DMS53 (cell line): ENCODE measurements around the gene PDE6G.
A peak's percentile ranks its signal among the peaks of the same experiment; 100 is the strongest.

Experiments
- DNase-seq: peaks from one replicate; lab custom pipeline; 2025; lab: John Stamatoyannopoulos, UW

The PDE6G gene

DNA sequence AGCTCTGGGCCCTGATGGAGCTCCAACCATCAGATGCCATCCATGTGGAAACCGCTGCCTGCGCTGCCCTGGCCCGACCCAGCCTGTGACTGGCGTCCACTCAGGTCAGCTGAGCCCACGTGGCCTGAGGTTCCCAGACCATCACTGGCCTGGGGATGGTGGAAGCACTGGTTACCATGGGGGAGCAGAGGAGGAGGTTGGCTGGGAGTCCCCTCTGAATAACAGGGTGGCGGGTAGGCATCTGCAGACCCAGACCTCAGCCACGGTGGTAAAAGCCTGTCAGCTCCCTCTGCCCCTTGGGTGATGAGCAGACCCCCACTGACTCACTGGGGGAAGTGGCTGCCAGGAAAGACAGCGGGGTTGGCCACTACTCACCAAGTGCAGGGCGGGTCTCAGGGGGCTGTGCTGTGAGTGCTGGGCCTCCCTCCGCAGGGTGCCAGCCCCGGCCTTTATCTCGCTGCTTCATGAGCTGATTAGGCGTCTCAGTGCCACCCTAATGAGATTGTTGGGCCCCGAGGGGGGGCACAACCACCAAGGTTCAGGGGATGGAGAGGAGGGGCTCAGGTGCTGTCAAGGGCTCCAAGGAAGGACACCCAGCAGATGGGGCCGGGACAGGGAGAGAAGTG lies at the start of gene PDE6G:
PDE6G (minus strand) TSS at position 425 of the 626 bp plus-strand sequence. CDS start 3,237 bp downstream, outside the sequence.
- DNase-seq: no peak

DNA sequence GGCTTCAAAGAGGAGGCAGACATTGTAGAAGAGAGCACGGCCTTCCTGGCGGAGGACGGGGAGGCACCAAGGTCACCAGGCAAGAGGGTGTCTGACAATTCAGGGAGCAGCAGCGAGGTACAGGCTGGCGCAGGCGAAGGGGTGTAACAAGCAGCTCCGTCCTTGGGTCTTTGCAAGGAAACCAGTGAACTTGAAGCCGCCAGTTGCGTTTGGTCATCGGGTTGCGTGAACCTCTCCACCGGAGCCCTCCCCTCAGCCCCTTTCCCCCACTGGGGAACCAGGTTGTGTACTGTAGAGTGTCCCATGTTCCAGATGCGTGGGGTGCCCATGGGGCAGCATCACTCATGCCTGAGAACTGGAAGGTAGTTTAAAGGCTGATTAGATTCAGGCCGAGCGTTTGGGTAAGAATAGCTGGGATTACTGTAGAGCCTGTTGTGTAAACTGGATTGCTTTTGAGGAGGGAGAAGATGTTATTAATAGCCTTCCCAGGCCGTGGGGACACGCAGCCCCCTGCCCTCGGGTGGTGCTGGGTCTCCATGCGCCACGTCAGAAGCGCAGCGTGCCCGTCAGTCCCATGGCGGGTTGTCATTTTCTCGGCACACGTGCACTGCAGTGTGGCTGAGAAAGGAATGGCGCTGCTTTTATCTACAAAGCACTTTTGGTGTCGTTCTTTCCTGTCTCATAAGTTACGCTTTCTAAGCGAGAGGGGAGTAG lies 49.3 kb upstream of the PDE6G start:
- no peak for DNase-seq

GRCh38 chr17:81703747-81704654 lies 47.7 kb upstream of the PDE6G start:
- DNase-seq: no peak

- peak; percentile 99 for DNase-seq
Measured at GRCh38 chr17:81702934-81703746, 46.8 kb upstream of the PDE6G start, which contains the start of gene MRPL12. Gene MRPL12 (plus strand): TSS chr17:81703367. CDS start chr17:81703502, 135 bp downstream.

DNA sequence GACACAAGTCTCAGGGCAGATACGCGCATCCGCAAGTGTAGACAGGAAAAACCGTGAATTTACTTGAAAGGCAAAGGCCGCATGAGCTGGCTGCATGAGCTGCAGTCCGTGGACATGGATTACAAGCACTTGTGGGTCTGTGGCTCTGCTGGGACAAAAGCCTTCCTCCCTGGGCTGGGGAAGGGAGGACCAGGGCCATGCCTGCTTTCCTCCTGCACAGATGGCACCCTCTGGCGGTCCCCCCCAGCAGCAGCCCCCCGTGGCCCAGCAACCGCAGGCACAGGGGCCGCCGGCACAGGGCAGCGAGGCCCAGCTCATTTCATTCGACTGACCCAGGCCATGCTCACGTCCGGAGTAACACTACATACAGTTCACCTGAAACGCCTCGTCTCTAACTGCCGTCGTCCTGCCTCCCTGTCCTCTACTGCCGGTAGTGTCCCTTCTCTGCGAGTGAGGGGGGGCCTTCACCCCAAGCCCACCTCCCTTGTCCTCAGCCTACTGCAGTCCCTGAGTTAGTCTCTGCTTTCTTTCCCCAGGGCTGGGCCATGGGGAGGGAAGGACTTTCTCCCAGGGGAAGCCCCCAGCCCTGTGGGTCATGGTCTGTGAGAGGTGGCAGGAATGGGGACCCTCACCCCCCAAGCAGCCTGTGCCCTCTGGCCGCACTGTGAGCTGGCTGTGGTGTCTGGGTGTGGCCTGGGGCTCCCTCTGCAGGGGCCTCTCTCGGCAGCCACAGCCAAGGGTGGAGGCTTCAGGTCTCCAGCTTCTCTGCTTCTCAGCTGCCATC lies 45.1 kb upstream of the PDE6G start:
- peak; percentile 61 for DNase-seq

- no peak for DNase-seq
Measured at GRCh38 chr17:81700353-81701287, 44.3 kb upstream of the PDE6G start.

DNA sequence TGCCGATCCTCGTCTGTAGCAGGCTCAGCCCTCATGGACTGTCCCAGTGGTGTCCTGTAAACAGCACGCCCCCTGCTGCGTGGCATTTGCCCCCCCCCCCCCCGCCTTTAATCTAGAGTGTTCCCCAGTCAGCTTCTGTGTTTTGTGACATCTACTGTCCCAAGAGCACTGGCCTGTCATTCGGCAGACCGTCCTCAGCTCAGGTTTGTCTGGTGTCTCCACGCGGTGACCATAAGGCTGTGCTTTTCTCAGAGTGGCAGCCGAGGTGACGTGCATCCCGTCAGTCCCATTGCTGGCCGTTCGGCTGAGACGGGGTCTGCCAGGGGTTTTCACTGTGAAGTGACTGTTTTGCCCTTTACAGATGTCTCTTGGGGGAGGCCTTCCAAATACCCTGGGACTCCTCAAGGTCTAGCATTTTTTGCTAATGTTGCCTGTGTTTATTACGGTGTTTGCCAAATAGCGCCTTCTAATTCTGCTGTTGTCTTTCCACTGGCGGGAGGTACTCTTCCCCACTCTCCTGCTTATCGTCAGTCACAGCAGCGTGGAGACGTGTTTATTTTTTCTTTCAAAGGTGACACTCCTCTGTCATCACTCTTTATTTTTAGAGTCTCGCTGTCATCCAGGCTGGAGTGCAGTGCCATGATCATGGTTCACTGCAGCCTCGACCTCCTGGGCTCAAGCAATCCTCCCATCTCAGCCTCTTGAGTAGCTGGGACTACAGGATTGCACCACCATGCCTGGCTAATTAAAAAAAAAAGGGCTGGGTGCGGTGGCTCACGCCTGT lies 41.1 kb upstream of the PDE6G start:
- peak; percentile 43 for DNase-seq

GRCh38 chr17:81696218-81696941 lies 40.0 kb upstream of the PDE6G start:
- no peak for DNase-seq

GRCh38 chr17:81695801-81696200 lies 39.5 kb upstream of the PDE6G start:
- DNase-seq: no peak

DNA sequence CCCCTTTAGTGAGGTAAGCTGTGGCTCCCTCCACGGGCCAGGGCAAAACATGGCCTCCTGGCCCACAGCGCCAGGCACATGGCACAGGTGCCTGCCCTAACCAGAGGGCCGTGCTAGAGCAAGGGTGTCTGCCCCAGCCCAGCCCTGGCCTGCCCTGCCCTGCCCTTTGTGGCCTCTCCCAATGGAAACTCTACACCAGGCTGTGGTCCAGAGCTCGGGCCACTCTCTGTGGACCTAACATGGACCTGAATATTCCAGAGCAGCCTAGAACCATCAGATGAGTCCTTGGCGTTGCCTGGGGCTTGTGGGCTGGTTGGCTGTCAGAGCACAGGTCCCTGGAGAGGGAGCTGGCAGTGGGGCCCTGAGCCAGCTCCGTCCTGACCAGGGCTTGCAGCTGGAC lies 38.9 kb upstream of the PDE6G start:
- DNase-seq: no peak

DNA sequence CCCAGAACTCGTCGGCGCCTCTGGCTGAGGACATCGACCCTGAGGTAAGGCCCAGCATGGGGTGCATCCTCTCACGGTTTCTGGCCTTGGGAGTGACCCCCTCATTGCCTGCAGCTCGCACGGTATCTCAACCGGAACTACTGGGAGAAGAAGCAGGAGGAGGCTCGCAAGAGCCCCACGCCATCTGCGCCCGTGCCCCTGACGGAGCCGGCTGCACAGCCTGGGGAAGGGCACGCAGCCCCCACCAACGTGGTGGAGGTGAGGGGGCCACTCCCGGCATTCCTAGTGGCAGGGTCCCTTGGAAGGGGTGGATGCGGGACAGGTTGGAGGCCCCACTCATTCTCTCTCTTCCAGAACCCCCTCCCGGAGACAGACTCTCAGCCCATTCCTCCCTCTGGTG lies 38.5 kb upstream of the PDE6G start:
- no peak for DNase-seq

DNA sequence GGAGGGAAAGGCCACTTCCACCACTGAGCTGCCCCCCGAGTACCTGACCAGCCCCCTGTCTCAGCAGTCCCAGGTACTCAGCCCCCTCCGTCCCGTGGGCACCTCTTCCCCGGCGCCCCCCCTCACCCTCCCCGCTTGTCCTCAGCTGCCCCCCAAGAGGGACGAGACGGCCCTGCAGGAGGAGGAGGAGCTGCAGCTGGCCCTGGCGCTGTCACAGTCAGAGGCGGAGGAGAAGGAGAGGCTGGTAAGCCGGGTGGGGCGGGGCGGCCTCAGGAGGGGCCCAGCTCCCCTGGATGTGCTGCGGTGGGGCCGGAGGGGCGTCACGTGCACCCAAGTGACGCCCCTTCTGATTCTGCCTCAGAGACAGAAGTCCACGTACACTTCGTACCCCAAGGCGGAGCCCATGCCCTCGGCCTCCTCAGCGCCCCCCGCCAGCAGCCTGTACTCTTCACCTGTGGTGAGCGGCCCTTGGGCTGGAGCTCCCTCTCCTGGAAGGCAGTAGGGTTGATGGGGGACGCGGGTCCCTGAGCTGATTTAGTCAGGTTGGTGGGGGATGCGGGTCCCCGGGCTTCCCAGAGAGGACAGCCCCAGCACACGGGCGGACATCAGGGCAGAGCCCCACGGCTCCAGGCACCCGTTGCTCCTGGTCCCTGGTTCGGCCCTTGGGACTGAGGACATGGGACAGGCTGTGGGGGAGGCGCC lies 37.3 kb upstream of the PDE6G start:
- no peak for DNase-seq

GRCh38 chr17:81691608-81692007 lies 35.3 kb upstream of the PDE6G start:
- no peak for DNase-seq

DNA sequence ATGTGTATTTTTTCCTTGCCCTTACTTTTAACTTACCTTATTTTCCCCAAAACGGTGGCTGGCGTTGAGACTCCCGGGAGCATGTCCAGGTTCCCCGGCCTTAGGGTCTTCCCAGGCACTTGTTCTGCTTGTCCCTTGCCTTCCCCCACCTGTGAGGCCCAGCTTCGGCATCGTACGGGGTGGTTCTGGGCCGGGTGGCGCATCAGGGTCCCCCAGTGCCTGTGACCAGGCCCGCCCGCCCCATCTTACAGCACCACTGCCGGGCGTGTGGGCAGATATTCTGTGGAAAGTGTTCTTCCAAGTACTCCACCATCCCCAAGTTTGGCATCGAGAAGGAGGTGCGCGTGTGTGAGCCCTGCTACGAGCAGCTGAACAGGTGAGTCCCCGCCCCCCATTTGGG lies 34.9 kb upstream of the PDE6G start:
- no peak for DNase-seq

GRCh38 chr17:81690549-81690948 lies 34.2 kb upstream of the PDE6G start:
- DNase-seq: no peak

DNA sequence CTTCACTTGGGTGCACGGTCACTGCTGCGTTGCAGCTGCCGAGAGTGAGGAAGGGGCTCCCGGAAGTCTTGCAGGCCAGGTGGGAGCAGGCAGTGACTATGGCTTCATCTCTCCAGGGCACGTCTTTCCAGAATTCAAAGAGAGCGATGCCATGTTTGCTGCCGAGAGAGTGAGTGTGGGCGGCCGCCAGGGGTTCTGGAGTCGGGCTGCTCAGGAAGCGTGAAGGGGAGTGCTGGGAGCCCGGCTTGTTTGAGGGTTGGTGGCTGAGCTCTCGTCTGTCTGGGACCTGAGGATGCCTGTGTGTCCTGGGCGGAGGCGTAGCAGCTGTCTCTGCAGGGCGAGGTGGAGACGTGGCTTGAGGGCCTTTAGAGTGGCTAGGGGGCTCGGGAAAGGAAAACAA lies 33.7 kb upstream of the PDE6G start:
- DNase-seq: no peak

GRCh38 chr17:81688616-81689015 lies 32.3 kb upstream of the PDE6G start:
- no peak for DNase-seq
